Caco-2 (cell line): Measurements from ENCODE around the gene PCBP3. TPM values are rescaled to one million over a fixed set of nuclear protein-coding genes. Genes with fewer than 3 reads are reported as not detected.
A peak's percentile ranks its signal among the peaks of the same experiment; 100 is the strongest.

Source experiments
- BruUV-seq: library from RNA; stranded (reverse); fragments of 400-500 nt; replicated peaks from 2 replicates; lab custom pipeline; 2021; lab: Mats Ljungman, UMichigan
- CTCF ChIA-PET: fragments of 300-600 bp; sonication (Branson Sonifier 250); formaldehyde crosslinking; loops from one replicate; lab custom pipeline; 2022; ENCODE audit warnings: antibody characterized with exemption; lab: Charles Lee
- POLR2A ChIA-PET: fragments of 300-600 bp; sonication (Branson Sonifier 250); formaldehyde crosslinking; loops from one replicate; lab custom pipeline; 2022; ENCODE audit warnings: antibody characterized with exemption; lab: Charles Lee
- DNase-seq, 2 experiments: peaks; one replicate each; pipeline versions ENCODE4 v3.0.0 to v3.0.0-alpha.2; 2020 to 2022
- H3K27me3 ChIP-seq: replicated peaks from 2 replicates; pipeline ENCODE4 v1.6.0; 2011; ENCODE audit warnings: low read length; ENCODE audit not compliant: control insufficient read depth, insufficient read depth
- H3K36me3 ChIP-seq: 2 replicates; pipeline ENCODE4 v1.5.1; 2011; ENCODE audit warnings: low read length; ENCODE audit not compliant: control insufficient read depth, insufficient read depth
- H3K4me1 ChIP-seq: fragments of 250-450 bp; sonication (Bioruptor Pico); 2 replicates; pipeline ENCODE4 v1.5.1; 2020; ENCODE audit warnings: mild to moderate bottlenecking
- H3K4me3 ChIP-seq: 2 replicates; pipeline ENCODE4 v1.5.1; 2011; ENCODE audit warnings: low read depth, mild to moderate bottlenecking, control low read depth, low read length
- H3K9me3 ChIP-seq: fragments of 250-450 bp; sonication (Bioruptor Pico); 2 replicates; pipeline ENCODE4 v1.5.1; 2020; ENCODE audit warnings: mild to moderate bottlenecking, moderate library complexity
- H3K27ac Mint-ChIP-seq: one replicate; pipeline ENCODE4 v1.8.0; 2022; ENCODE audit warnings: mixed read lengths; ENCODE audit not compliant: unreplicated experiment
- H3K27me3 Mint-ChIP-seq: one replicate; pipeline ENCODE4 v1.8.0; 2022; ENCODE audit warnings: mixed read lengths; ENCODE audit not compliant: insufficient read depth, unreplicated experiment
- H3K36me3 Mint-ChIP-seq: one replicate; pipeline ENCODE4 v1.8.0; 2022; ENCODE audit warnings: mild to moderate bottlenecking, mixed read lengths; ENCODE audit not compliant: insufficient read depth, unreplicated experiment
- H3K4me1 Mint-ChIP-seq: one replicate; pipeline ENCODE4 v1.8.0; 2022; ENCODE audit warnings: low read depth, mixed read lengths; ENCODE audit not compliant: unreplicated experiment
- H3K4me3 Mint-ChIP-seq: one replicate; pipeline ENCODE4 v1.8.0; 2022; ENCODE audit warnings: mild to moderate bottlenecking, moderate library complexity, mixed read lengths; ENCODE audit not compliant: unreplicated experiment
- H3K9me3 Mint-ChIP-seq: one replicate; pipeline ENCODE4 v1.8.0; 2022; ENCODE audit warnings: mixed read lengths; ENCODE audit not compliant: unreplicated experiment
- CTCF ChIP-seq, 2 experiments: fragments of 200-600 bp in 1 of 2; IDR thresholded peaks; 1 replicate in 1 of 2; 2 replicates in 1 of 2; pipeline versions ENCODE4 v1.5.1 to v1.8.0; 2011 to 2022; ENCODE audit warnings: antibody characterized with exemption in 1 of 2, control low read depth in 1 of 2, inconsistent platforms in 1 of 2, low read depth in 1 of 2, low read length in 1 of 2, mild to moderate bottlenecking in 1 of 2, moderate library complexity in 1 of 2; ENCODE audit not compliant: insufficient read depth in 1 of 2, severe bottlenecking in 1 of 2, unreplicated experiment in 1 of 2
- intact Hi-C: fragments of 100-400 bp; cut with micrococcal nuclease; formaldehyde crosslinking; loops from one replicate; pipeline ENCODE4 v1.10.0; 2022; ENCODE audit not compliant: unreplicated experiment
- total RNA-seq: library from RNA; stranded (reverse); gene quantifications from 2 replicates; pipeline ENCODE4 v1.2.3, GENCODE V29; 2022

Gene PCBP3
- total RNA-seq, 1 experiment from 2014 or later, result 0.75 TPM

- no peaks in the 10 kb centered on the region for H3K36me3 ChIP-seq
- intact Hi-C loops, result no loop called here
- H3K4me1 Mint-ChIP-seq, result peaks cover 9% of the 10 kb centered on the region
- no peaks in the 10 kb centered on the region for H3K36me3 Mint-ChIP-seq
- H3K27me3 ChIP-seq, result no peaks in the 10 kb centered on the region
- peaks cover 12% of the 10 kb centered on the region for H3K27me3 Mint-ChIP-seq
- no peaks in the 10 kb centered on the region for H3K9me3 Mint-ChIP-seq
- H3K4me1 ChIP-seq, result peaks cover 5% of the 10 kb centered on the region; the same call in 1 of the 2 replicates
- ChIA-PET CTCF (interaction anchor here (1.0 to 3.9 kb wide), 2 partner anchors 258 to 263 kb away, joined by 4 to 34 read pairs; no protein-coding TSS in a partner anchor), POLR2A (no interaction called here)
- no peak overlapping the region for H3K4me3 Mint-ChIP-seq
- no peak overlapping the region for H3K4me3 ChIP-seq
- BruUV-seq, result no TSS peak
- no peaks in the 10 kb centered on the region for H3K9me3 ChIP-seq
- no peak overlapping the region for H3K27ac Mint-ChIP-seq
- DNase-seq, result no peak
- TF ChIP-seq CTCF (IDR thresholded peaks at IDR 0.05; ENCODE audit: insufficient read depth in 1 of 2, low read depth in 1 of 2, low read length in 1 of 2, severe bottlenecking in 1 of 2, unreplicated experiment in 1 of 2), result no peak
Observed at GRCh38 chr21:45818904-45819285, 175.4 kb downstream of the PCBP3 start.

- BruUV-seq, result no TSS peak
- intact Hi-C loops, result loop anchor here (1.0 to 5.0 kb wide), 3 partner anchors 223 to 677 kb away; no protein-coding TSS in a partner anchor
- peaks cover 9% of the 10 kb centered on the region for H3K4me1 Mint-ChIP-seq
- no peaks in the 10 kb centered on the region for H3K9me3 ChIP-seq
- H3K9me3 Mint-ChIP-seq, result no peaks in the 10 kb centered on the region
- H3K27me3 ChIP-seq, result no peaks in the 10 kb centered on the region
- H3K36me3 ChIP-seq, result no peaks in the 10 kb centered on the region
- ChIA-PET POLR2A (no interaction called here), CTCF (interaction anchor here (3.9 kb wide), 1 partner anchor 264 kb away, joined by 34 read pairs; no protein-coding TSS in a partner anchor)
- peaks cover 5% of the 10 kb centered on the region; the same call in 1 of the 2 replicates for H3K4me1 ChIP-seq
- H3K4me3 ChIP-seq, result no peak overlapping the region
- peaks cover 19% of the 10 kb centered on the region for H3K27me3 Mint-ChIP-seq
- no peak for DNase-seq
- TF ChIP-seq CTCF (IDR thresholded peaks at IDR 0.05; ENCODE audit: insufficient read depth in 1 of 2, low read depth in 1 of 2, low read length in 1 of 2, severe bottlenecking in 1 of 2, unreplicated experiment in 1 of 2), result no peak
- H3K4me3 Mint-ChIP-seq, result no peak overlapping the region
- no peaks in the 10 kb centered on the region for H3K36me3 Mint-ChIP-seq
- H3K27ac Mint-ChIP-seq, result no peak overlapping the region
Observed at GRCh38 chr21:45819478-45820170, 176.1 kb downstream of the PCBP3 start.

- Mint-ChIP-seq H3K36me3 (no peaks in the 10 kb centered on the region), H3K4me3 (no peak overlapping the region), H3K27ac (no peak overlapping the region), H3K4me1 (peaks cover 9% of the 10 kb centered on the region), H3K9me3 (no peaks in the 10 kb centered on the region), H3K27me3 (peaks cover 24% of the 10 kb centered on the region)
- TF ChIP-seq CTCF (IDR thresholded peaks at IDR 0.05; ENCODE audit: insufficient read depth in 1 of 2, low read depth in 1 of 2, low read length in 1 of 2, severe bottlenecking in 1 of 2, unreplicated experiment in 1 of 2), result peak; percentile 82 to 84
- H3K4me3 ChIP-seq, result no peak overlapping the region
- intact Hi-C loops, result loop anchor here (1.0 to 5.0 kb wide), 3 partner anchors 224 to 678 kb away; no protein-coding TSS in a partner anchor
- CTCF ChIA-PET, result interaction anchor here (0.6 to 3.9 kb wide), 5 partner anchors 12 to 680 kb away, joined by 3 to 34 read pairs (median 4); no protein-coding TSS in a partner anchor
- peak; percentile 82 for DNase-seq
- H3K9me3 ChIP-seq, result no peaks in the 10 kb centered on the region
- H3K36me3 ChIP-seq, result no peaks in the 10 kb centered on the region
- no peaks in the 10 kb centered on the region for H3K27me3 ChIP-seq
- H3K4me1 ChIP-seq, result peaks cover 5% of the 10 kb centered on the region; the same call in 1 of the 2 replicates
- POLR2A ChIA-PET, result no interaction called here
- no TSS peak for BruUV-seq
Observed at GRCh38 chr21:45820171-45821091, 176.9 kb downstream of the PCBP3 start.
